CD4-positive, alpha-beta T cell treated with Interleukin-4 for 4 hours (primary cell): ENCODE data around the gene ARHGAP30.
"Not testable (repeated sequence)": the region's sequence is repeated elsewhere in the genome, so short reads cannot be mapped to it uniquely, and the experiment has no call there.

ENCODE experiments used
- DNase-seq: peaks from one replicate; pipeline ENCODE4 v3.0.0-alpha.2; 2020

The ARHGAP30 gene

DNA sequence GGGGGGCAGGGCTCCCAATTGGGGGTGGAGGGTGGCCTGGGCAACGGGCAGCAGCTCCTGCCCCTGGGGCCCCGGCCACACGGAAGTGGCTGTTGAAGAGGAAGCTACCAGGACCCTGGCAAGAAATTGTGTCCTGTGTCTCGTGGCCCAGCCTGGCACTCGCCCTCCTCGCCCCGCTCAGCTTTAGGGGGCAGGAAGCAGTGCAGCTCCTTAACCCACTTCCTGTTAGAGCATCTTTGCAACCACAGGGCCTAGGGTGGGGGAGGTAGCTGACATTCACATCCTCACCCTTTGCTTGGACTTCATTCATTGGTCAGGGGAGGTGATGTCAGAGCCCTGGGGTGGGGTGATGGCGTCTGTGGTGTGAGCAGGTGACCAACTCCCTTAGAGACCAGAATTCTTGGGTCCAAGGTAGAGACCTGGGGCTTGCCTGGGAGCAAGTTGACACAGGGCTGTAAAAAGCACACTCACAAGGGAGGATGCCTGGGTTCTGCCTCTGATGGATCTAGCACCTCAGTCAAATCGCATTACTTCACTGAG lies at the start of gene ARHGAP30:
Gene ARHGAP30, minus strand, starts transcription at position 161 of the 540 bp plus-strand sequence. CDS start 267 bp downstream, outside the sequence.
- peak; percentile 95 for DNase-seq

DNA sequence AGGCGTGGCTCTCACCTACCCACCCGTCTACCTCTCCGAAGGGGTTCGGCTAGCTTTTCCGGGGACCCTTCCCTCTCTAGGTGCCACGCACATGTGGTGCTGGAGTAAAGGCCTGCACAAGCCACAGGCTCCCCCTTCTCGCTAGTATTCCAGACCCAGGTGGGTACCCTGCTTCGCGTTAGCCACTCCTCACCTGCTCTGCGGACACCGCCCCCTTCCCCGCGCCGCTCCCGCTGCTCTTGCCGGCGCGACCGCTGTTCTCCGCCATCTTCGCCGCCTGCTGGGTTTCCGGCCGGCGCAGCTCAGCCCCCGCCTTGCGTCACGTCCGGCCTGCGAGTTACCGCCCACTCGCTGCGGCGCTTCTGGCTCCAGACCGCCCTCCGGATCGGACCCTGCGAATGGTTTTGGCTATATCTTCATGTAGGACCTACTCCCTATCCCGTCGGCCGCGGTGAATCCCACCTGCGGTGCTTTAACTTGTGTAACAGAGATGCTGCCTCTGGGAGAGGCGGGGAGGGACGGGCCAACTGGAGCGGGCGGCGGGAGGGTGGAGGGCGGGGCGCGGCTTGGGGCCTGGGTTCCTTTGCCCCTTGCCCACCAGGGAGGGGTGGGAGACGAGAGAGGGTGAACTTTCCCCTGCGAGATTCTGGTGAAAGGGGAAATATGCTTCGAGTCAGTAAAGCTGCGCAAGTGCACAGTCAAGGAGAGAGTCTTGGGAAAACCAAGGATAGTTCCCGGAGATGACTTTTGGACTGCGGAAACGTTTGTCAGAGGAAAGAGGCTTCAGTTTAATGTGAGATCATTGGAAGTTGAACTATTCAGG lies 48.3 kb upstream of the ARHGAP30 start, which contains the start of the genes NIT1 and PFDN2:
Gene NIT1, plus strand, starts transcription at position 347 of the 823 bp plus-strand sequence. Its CDS starts 72 bp downstream, at position 419.
Gene PFDN2, minus strand, starts transcription at position 279 of the 823 bp plus-strand sequence. Its CDS starts 11 bp downstream, at position 268.
- peak; percentile 70 for DNase-seq

- DNase-seq = not testable (repeated sequence)
These were observed 46.3 kb upstream of the ARHGAP30 start for GRCh38 chr1:161115961-161116360.

GRCh38 chr1:161115132-161115711 lies 45.5 kb upstream of the ARHGAP30 start:
- DNase-seq = peak; percentile 44

DNA sequence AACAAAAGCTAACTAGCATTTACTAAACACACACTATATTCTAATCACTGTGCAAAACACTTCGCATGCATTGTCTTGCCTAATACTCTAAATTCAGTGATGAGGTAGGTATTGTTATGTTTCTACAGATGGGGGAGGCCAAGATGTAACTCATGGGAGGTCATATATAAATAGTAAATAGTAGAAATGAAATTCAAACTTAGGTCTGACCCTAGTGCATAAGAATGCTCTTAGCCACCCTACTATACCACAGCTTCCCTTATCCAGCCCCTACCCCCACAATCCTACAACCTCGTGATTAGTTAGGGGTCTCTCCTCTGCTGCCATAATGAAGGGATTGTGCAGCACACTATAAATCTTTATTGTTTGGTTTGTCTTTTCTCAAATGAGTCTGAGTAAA lies 44.9 kb upstream of the ARHGAP30 start:
- no peak for DNase-seq

GRCh38 chr1:161113915-161114314 lies 44.2 kb upstream of the ARHGAP30 start:
- DNase-seq = no peak

DNA sequence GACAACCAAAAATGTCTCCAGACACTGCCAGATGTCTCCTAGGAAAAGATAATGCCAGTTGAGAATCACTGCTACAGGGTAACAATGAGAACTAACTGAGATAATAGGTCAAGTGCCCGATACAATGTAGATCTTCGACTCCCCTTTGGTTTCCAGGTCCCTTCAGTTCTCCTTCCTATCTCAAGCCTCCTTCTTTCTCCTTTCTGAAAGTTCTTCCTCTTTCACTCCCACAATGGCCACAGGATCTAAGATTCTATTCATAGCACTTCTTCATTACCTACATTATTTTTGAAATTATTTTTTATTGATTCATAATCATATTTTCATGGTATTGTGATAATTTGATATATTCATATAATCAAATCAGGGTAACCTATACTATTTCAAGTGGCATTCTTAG lies 41.8 kb upstream of the ARHGAP30 start:
- DNase-seq = no peak

- DNase-seq = no peak
These were observed 41.4 kb upstream of the ARHGAP30 start for GRCh38 chr1:161111117-161111516.

- no peak for DNase-seq
These were observed 36.7 kb upstream of the ARHGAP30 start for GRCh38 chr1:161106431-161106830.

DNA sequence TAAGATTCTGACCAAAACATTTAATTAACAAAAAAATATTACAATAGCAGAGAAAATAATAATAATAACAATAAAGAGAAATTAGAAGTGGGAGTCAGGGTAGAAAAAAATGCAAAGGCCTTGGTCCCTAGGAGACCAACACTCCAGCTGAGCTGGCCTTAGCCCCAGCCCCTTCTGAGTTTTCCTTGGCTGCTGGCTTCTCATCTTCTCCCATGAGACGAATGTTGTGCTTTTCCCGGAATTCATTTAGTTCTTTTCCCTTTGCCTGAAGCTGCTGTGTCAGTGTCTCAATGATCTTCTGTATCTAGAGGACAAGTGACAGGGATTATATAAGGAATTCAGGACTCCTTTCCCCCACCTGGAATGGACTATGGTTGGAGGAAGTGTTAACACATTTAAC lies 30.9 kb upstream of the ARHGAP30 start:
- no peak for DNase-seq

GRCh38 chr1:161099090-161099802 lies 29.6 kb upstream of the ARHGAP30 start:
- DNase-seq = no peak

- DNase-seq = peak; percentile 85
These were observed 28.7 kb upstream of the ARHGAP30 start, which contains the start of gene KLHDC9 for GRCh38 chr1:161098210-161099068. TSS of gene KLHDC9 (plus strand) at chr1:161098361. CDS start at chr1:161098536, 175 bp downstream.

GRCh38 chr1:161096530-161096929 lies 26.8 kb upstream of the ARHGAP30 start:
- no peak for DNase-seq

GRCh38 chr1:161096015-161096414 lies 26.3 kb upstream of the ARHGAP30 start:
- no peak for DNase-seq

GRCh38 chr1:161095230-161095629 lies 25.5 kb upstream of the ARHGAP30 start:
- DNase-seq = no peak

- no peak for DNase-seq
These were observed 24.8 kb upstream of the ARHGAP30 start for GRCh38 chr1:161094481-161094880.

DNA sequence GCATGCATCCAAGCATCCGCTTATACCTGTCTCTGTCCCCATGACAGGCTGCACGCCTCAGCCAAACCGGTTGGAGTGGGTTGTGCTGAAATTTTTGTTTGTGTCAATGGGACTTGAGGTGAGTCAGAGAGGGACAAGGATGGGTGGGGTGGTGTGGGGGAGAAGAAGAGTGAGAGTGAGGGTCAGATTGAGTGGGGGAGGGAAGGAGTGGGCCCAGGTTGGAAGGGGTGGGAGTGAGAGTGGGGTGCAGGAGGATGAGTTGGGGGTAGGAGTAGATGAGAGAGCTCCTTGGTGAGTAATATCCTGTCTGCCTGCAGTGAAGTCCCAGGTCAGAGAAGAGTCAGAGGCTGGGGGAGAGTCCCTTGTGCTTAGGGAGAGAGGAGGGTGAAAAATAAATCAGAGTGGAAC lies 22.9 kb upstream of the ARHGAP30 start:
- DNase-seq = peak; percentile 49

DNA sequence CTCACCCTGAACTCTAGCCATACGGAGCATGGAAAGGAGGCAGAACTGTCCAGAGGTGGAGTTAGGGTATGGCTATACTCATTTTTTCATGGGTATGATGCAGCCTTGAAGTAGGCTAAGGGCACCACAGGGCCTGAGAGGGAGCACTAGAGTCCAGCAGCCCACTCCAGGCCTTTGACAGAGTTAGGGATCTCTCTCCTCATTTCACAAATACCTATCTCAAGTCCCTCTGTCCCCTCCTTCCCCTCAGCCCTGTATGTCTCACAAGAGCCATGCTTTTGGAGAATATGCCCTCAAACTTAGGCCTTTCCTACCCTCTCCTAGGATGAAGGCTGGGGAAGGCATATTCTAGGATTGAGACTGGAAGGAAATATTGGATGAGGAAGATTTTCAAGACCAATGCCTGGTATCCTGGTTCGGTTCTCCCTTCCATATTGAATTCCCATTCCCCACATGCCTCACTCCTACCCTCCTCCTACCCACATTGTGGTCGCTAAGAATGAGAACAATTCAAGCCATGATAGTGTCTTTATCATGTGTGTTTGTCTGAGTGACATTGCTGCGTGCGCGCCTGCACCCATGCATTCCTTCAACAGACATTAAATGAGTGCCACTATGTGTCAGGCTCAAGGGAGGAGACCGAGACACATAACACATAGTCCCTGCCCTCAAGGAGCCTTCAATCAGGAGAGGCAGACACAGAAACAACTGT lies 22.3 kb upstream of the ARHGAP30 start:
- DNase-seq = no peak

DNA sequence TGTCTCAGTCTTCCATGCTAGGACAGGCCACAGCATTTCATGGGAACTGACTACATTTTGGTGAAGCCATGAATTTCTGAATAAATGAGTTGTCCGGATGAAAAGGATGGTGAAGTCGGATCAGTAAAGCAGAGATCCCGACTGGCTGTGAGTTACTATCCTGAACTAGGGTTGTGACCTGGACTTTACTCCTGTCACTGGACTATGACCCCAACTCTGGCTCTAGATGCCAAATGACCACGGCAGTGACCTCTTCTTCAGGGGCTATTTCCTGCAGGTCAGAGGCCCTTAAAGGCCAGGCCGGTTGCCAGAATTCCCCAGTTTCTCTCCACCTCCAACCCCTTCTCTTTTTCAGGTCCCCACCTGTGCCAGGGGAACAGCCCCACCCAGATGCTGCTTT lies 21.4 kb upstream of the ARHGAP30 start:
- no peak for DNase-seq

DNA sequence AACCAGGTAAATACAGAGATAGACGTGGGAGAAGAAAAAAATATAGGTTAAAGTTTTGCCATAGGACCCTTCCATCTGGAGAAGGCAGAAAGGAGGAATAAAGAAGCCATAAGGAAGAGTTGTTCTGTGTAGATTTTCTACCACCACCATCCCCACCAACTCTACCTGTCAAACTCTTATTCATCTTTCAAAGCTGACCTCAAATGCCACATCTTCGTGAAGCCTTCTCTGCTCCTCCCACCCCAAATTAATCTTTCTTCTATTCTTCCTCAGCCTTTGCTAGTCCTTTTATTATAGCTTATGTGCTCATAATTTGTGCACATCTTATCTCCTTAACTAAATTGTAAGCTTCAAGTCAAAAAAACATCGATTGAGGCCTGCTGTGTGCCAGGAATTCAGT lies 20.9 kb upstream of the ARHGAP30 start:
- no peak for DNase-seq

GRCh38 chr1:161089938-161090337 lies 20.2 kb upstream of the ARHGAP30 start:
- no peak for DNase-seq
